Measurements from ENCODE around the gene WDR70. TPM values are rescaled to one million over a fixed set of nuclear protein-coding genes. Genes with fewer than 3 reads are reported as not detected.

The WDR70 gene
- total RNA-seq, 1 donor from 2014 or later = 29.0 TPM

- Histone ChIP-seq H3K36me3 (no peaks in the 10 kb centered on the region), H3K4me3 (no peak overlapping the region), H3K27ac (no peak overlapping the region), H3K27me3 (ENCODE audit: low read depth) (no peaks in the 10 kb centered on the region), H3K4me1 (no peaks in the 10 kb centered on the region), H3K9me3 (no peaks in the 10 kb centered on the region)
- ATAC-seq = peak in 1 of 2 donors; percentile 31
- TF ChIP-seq CTCF (IDR thresholded peaks at IDR 0.05) = no peak
- intact Hi-C loops (cut with DNase I) = no loop called here
- DNase-seq = no peak
These were observed 188.4 kb downstream of the WDR70 start for GRCh38 chr5:37567566-37567965.

GRCh38 chr5:37568018-37568753 lies 189.1 kb downstream of the WDR70 start:
- no peak for DNase-seq
- Histone ChIP-seq H3K4me1 (no peaks in the 10 kb centered on the region), H3K4me3 (no peak overlapping the region), H3K36me3 (no peaks in the 10 kb centered on the region), H3K27ac (no peak overlapping the region), H3K9me3 (no peaks in the 10 kb centered on the region), H3K27me3 (ENCODE audit: low read depth) (no peaks in the 10 kb centered on the region)
- ATAC-seq = no peak
- no peak for TF ChIP-seq CTCF (IDR thresholded peaks at IDR 0.05)
- intact Hi-C loops (cut with DNase I) = no loop called here

GRCh38 chr5:37568893-37569292 lies 189.8 kb downstream of the WDR70 start:
- intact Hi-C loops (cut with DNase I) = no loop called here
- ATAC-seq (no peak), DNase-seq (no peak)
- Histone ChIP-seq H3K27me3 (ENCODE audit: low read depth) (no peaks in the 10 kb centered on the region), H3K36me3 (no peaks in the 10 kb centered on the region), H3K4me1 (no peaks in the 10 kb centered on the region), H3K9me3 (no peaks in the 10 kb centered on the region), H3K4me3 (no peak overlapping the region), H3K27ac (no peak overlapping the region)
- TF ChIP-seq CTCF (IDR thresholded peaks at IDR 0.05) = no peak

GRCh38 chr5:37569466-37569865 lies 190.3 kb downstream of the WDR70 start:
- Histone ChIP-seq H3K36me3 (no peaks in the 10 kb centered on the region), H3K27ac (no peak overlapping the region), H3K4me3 (no peak overlapping the region), H3K27me3 (ENCODE audit: low read depth) (no peaks in the 10 kb centered on the region), H3K9me3 (no peaks in the 10 kb centered on the region), H3K4me1 (no peaks in the 10 kb centered on the region)
- intact Hi-C loops (cut with DNase I) = no loop called here
- ATAC-seq (no peak), DNase-seq (no peak)
- no peak for TF ChIP-seq CTCF (IDR thresholded peaks at IDR 0.05)

GRCh38 chr5:37570597-37570996 lies 191.5 kb downstream of the WDR70 start:
- no peaks in the 10 kb centered on the region for H3K27me3 ChIP-seq (ENCODE audit: low read depth)
- no peak overlapping the region for H3K27ac ChIP-seq
- no peaks in the 10 kb centered on the region for H3K36me3 ChIP-seq
- TF ChIP-seq CTCF (IDR thresholded peaks at IDR 0.05) = no peak
- DNase-seq (no peak), ATAC-seq (no peak)
- H3K9me3 ChIP-seq = no peaks in the 10 kb centered on the region
- intact Hi-C loops (cut with DNase I) = no loop called here
- no peak overlapping the region for H3K4me3 ChIP-seq
- H3K4me1 ChIP-seq = no peaks in the 10 kb centered on the region

Data from lower lobe of right lung (tissue), 2 donors.